HEK293 (cell line): ENCODE data around the gene CYP2A6.
A peak's percentile ranks its signal among the peaks of the same experiment; 100 is the strongest.

Source experiments
- FEZF1 ChIP-seq: fragments of 450-650 bp; formaldehyde crosslinking; IDR thresholded peaks from 2 replicates; pipeline ENCODE4 v1.5.1; 2016; ENCODE audit warnings: missing biosample characterization, missing genetic modification characterization
- HOXD13 ChIP-seq: sonication (generic); formaldehyde crosslinking; IDR thresholded peaks from 2 replicates; pipeline ENCODE4 v1.8.0; 2022; ENCODE audit warnings: missing genetic modification reagents, borderline replicate concordance
- KLF8 ChIP-seq: fragments of 450-650 bp; formaldehyde crosslinking; IDR thresholded peaks from 2 replicates; pipeline ENCODE4 v1.5.1; 2016; ENCODE audit warnings: missing biosample characterization, missing genetic modification characterization
- PATZ1 ChIP-seq: fragments of 450-650 bp; formaldehyde crosslinking; IDR thresholded peaks from 2 replicates; pipeline ENCODE4 v1.5.1; 2016; ENCODE audit warnings: missing biosample characterization, missing genetic modification characterization
- TSHZ1 ChIP-seq: fragments of 450-650 bp; formaldehyde crosslinking; IDR thresholded peaks from 2 replicates; pipeline ENCODE4 v1.5.1; 2016; ENCODE audit warnings: missing biosample characterization, missing genetic modification characterization, borderline replicate concordance
- ZBTB17 ChIP-seq: fragments of 450-650 bp; formaldehyde crosslinking; IDR thresholded peaks from 2 replicates; pipeline ENCODE4 v1.5.1; 2016; ENCODE audit warnings: missing biosample characterization, missing genetic modification characterization
- ZBTB20 ChIP-seq: fragments of 450-650 bp; formaldehyde crosslinking; IDR thresholded peaks from 2 replicates; pipeline ENCODE4 v1.5.1; 2016; ENCODE audit warnings: missing biosample characterization, missing genetic modification characterization
- ZBTB21 ChIP-seq: fragments of 450-650 bp; formaldehyde crosslinking; IDR thresholded peaks from 2 replicates; pipeline ENCODE4 v1.5.1; 2017; ENCODE audit warnings: missing biosample characterization, missing genetic modification characterization
- ZBTB48 ChIP-seq: fragments of 450-650 bp; formaldehyde crosslinking; IDR thresholded peaks from 2 replicates; pipeline ENCODE4 v1.5.1; 2016; ENCODE audit warnings: missing biosample characterization, missing genetic modification characterization
- ZFP69B ChIP-seq: fragments of 450-650 bp; formaldehyde crosslinking; IDR thresholded peaks from 2 replicates; pipeline ENCODE4 v1.5.1; 2016; ENCODE audit warnings: missing biosample characterization, missing genetic modification characterization
- ZNF335 ChIP-seq: fragments of 450-650 bp; formaldehyde crosslinking; conservative IDR thresholded peaks from 2 replicates; pipeline ENCODE4 v1.5.1; 2016; ENCODE audit warnings: missing biosample characterization, missing genetic modification characterization
- ZNF366 ChIP-seq: fragments of 450-650 bp; formaldehyde crosslinking; conservative IDR thresholded peaks from 2 replicates; pipeline ENCODE4 v1.5.1; 2016; ENCODE audit warnings: missing biosample characterization, missing genetic modification characterization
- ZNF404 ChIP-seq: fragments of 450-650 bp; formaldehyde crosslinking; IDR thresholded peaks from 2 replicates; pipeline ENCODE4 v1.5.1; 2017; ENCODE audit warnings: missing biosample characterization, missing genetic modification characterization
- ZNF530 ChIP-seq: fragments of 450-650 bp; formaldehyde crosslinking; IDR thresholded peaks from 2 replicates; pipeline ENCODE4 v1.5.1; 2016; ENCODE audit warnings: low read depth, missing biosample characterization, missing genetic modification characterization
- ZNF600 ChIP-seq: fragments of 450-650 bp; formaldehyde crosslinking; IDR thresholded peaks from 2 replicates; pipeline ENCODE4 v1.5.1; 2016; ENCODE audit warnings: missing biosample characterization, missing genetic modification characterization
- ZNF610 ChIP-seq: fragments of 450-650 bp; formaldehyde crosslinking; IDR thresholded peaks from 2 replicates; pipeline ENCODE4 v1.5.1; 2016; ENCODE audit warnings: missing biosample characterization, missing genetic modification characterization, borderline replicate concordance
- ZNF624 ChIP-seq: fragments of 450-650 bp; formaldehyde crosslinking; IDR thresholded peaks from 2 replicates; pipeline ENCODE4 v1.5.1; 2017; ENCODE audit warnings: missing biosample characterization, missing genetic modification characterization
- ZNF692 ChIP-seq: fragments of 450-650 bp; formaldehyde crosslinking; IDR thresholded peaks from 2 replicates; pipeline ENCODE4 v1.5.1; 2016; ENCODE audit warnings: missing biosample characterization, missing genetic modification characterization
- ZNF785 ChIP-seq: fragments of 450-650 bp; formaldehyde crosslinking; IDR thresholded peaks from 2 replicates; pipeline ENCODE4 v1.5.1; 2016; ENCODE audit warnings: missing biosample characterization, missing genetic modification characterization
- ZNF843 ChIP-seq: fragments of 450-650 bp; formaldehyde crosslinking; IDR thresholded peaks from 2 replicates; pipeline ENCODE4 v1.5.1; 2016; ENCODE audit warnings: missing biosample characterization, missing genetic modification characterization
- TF ChIP-seq, protein P1 (sequence below): fragments of 450-650 bp; formaldehyde crosslinking; IDR thresholded peaks from 2 replicates; pipeline ENCODE4 v1.5.1; 2017; ENCODE audit warnings: missing biosample characterization, missing genetic modification characterization
- TF ChIP-seq, protein P2 (sequence below): fragments of 450-650 bp; formaldehyde crosslinking; IDR thresholded peaks from 2 replicates; pipeline ENCODE4 v1.5.1; 2016; ENCODE audit warnings: missing biosample characterization, missing genetic modification characterization
- TF ChIP-seq, protein P3 (sequence below): fragments of 450-650 bp; formaldehyde crosslinking; IDR thresholded peaks from 2 replicates; pipeline ENCODE4 v1.5.1; 2017; ENCODE audit warnings: missing biosample characterization, missing genetic modification characterization

CYP2A6 gene

DNA sequence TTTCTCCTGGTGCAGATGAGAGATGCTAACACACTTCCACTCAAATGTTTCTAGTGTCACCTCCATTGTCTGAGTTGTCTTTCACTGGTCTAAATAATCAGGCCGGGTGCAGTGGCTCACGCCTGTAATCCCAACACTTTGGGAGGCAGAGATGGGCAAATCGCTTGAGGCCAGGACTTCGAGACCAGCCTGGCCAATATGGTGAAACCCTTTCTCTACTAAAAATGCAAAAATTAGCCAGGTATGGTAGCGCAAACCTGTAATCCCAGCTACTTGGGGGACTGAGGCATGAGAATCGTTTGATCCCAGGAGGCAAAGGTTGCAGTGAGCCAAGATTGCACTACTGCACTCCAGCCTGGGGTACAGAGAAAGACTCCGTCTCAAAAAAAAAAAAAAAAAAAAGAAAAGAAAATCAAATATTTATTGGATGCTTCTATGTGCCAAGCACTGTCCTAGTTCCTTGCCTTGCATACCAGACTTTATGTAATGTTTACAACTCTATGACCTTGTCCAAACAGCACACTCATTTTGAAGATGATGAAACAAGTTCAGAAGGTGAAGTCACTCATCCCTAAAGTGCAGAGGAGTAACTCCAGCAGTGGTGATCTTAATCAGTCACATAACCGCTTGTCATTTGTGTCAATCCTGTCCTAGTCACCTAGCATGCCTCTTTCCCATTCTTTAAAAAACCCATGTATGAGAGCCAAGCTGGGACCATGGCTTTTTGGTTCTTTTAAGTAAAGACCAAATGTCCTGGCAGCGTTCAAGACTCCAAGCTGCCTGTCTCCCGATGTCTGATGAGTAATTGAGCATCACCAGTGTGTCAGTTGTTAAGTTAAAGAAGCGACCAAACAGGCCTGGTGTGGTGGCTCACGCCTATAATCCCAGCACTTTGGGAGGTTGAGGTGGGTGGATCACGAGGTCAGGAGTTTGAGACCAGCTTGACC is 46.9 kb upstream of the CYP2A6 start (continued):
- TF ChIP-seq, protein P1, sequence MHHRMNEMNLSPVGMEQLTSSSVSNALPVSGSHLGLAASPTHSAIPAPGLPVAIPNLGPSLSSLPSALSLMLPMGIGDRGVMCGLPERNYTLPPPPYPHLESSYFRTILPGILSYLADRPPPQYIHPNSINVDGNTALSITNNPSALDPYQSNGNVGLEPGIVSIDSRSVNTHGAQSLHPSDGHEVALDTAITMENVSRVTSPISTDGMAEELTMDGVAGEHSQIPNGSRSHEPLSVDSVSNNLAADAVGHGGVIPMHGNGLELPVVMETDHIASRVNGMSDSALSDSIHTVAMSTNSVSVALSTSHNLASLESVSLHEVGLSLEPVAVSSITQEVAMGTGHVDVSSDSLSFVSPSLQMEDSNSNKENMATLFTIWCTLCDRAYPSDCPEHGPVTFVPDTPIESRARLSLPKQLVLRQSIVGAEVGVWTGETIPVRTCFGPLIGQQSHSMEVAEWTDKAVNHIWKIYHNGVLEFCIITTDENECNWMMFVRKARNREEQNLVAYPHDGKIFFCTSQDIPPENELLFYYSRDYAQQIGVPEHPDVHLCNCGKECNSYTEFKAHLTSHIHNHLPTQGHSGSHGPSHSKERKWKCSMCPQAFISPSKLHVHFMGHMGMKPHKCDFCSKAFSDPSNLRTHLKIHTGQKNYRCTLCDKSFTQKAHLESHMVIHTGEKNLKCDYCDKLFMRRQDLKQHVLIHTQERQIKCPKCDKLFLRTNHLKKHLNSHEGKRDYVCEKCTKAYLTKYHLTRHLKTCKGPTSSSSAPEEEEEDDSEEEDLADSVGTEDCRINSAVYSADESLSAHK (tag by site-specific recombination), result 0 out of 2 replicates have a peak, but pooled peaks have one; percentile 46
- peak; percentile 78 for TF ChIP-seq FEZF1
- peak; percentile 29; the same call in 1 of the 2 replicates for TF ChIP-seq HOXD13 (CRISPR knock-in tag)
- TF ChIP-seq, protein P2, sequence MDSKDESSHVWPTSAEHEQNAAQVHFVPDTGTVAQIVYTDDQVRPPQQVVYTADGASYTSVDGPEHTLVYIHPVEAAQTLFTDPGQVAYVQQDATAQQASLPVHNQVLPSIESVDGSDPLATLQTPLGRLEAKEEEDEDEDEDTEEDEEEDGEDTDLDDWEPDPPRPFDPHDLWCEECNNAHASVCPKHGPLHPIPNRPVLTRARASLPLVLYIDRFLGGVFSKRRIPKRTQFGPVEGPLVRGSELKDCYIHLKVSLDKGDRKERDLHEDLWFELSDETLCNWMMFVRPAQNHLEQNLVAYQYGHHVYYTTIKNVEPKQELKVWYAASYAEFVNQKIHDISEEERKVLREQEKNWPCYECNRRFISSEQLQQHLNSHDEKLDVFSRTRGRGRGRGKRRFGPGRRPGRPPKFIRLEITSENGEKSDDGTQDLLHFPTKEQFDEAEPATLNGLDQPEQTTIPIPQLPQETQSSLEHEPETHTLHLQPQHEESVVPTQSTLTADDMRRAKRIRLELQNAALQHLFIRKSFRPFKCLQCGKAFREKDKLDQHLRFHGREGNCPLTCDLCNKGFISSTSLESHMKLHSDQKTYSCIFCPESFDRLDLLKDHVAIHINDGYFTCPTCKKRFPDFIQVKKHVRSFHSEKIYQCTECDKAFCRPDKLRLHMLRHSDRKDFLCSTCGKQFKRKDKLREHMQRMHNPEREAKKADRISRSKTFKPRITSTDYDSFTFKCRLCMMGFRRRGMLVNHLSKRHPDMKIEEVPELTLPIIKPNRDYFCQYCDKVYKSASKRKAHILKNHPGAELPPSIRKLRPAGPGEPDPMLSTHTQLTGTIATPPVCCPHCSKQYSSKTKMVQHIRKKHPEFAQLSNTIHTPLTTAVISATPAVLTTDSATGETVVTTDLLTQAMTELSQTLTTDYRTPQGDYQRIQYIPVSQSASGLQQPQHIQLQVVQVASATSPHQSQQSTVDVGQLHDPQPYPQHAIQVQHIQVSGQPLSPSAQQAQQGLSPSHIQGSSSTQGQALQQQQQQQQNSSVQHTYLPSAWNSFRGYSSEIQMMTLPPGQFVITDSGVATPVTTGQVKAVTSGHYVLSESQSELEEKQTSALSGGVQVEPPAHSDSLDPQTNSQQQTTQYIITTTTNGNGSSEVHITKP (tag by site-specific recombination), result peak; percentile 75
- peak; percentile 50; the same call in 1 of the 2 replicates for TF ChIP-seq ZBTB48 (tag by site-specific recombination)
- TF ChIP-seq ZNF335 (tag by site-specific recombination), result peak; percentile 80
- TF ChIP-seq ZNF843 (tag by site-specific recombination), result peak; percentile 68; the same call in 1 of the 2 replicates
- TF ChIP-seq ZNF600, result peak; percentile 43; the same call in 1 of the 2 replicates
- TF ChIP-seq ZNF610, result peak; percentile 31; the same call in 1 of the 2 replicates
- TF ChIP-seq PATZ1 (tag by site-specific recombination), result 0 out of 2 replicates have a peak, but pooled peaks have one; percentile 32
- TF ChIP-seq ZNF530 (tag by site-specific recombination), result 0 out of 2 replicates have a peak, but pooled peaks have one; percentile 39
- TF ChIP-seq ZNF692 (tag by site-specific recombination), result peak; percentile 85
- peak; percentile 72; the same call in 1 of the 2 replicates for TF ChIP-seq TSHZ1
- peak; percentile 31; the same call in 1 of the 2 replicates for TF ChIP-seq ZNF404 (tag by site-specific recombination)
- TF ChIP-seq ZBTB21 (tag by site-specific recombination), result peak; percentile 92
- peak; percentile 58; the same call in 1 of the 2 replicates for TF ChIP-seq ZNF785 (tag by site-specific recombination)
- TF ChIP-seq ZBTB17 (tag by site-specific recombination), result peak; percentile 73
- 0 out of 2 replicates have a peak, but pooled peaks have one; percentile 19 for TF ChIP-seq KLF8 (tag by site-specific recombination)
- TF ChIP-seq, protein P3, sequence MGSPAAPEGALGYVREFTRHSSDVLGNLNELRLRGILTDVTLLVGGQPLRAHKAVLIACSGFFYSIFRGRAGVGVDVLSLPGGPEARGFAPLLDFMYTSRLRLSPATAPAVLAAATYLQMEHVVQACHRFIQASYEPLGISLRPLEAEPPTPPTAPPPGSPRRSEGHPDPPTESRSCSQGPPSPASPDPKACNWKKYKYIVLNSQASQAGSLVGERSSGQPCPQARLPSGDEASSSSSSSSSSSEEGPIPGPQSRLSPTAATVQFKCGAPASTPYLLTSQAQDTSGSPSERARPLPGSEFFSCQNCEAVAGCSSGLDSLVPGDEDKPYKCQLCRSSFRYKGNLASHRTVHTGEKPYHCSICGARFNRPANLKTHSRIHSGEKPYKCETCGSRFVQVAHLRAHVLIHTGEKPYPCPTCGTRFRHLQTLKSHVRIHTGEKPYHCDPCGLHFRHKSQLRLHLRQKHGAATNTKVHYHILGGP (tag by site-specific recombination), result peak; percentile 94
- TF ChIP-seq ZNF366, result peak; percentile 94
- TF ChIP-seq ZBTB20 (tag by site-specific recombination), result 0 out of 2 replicates have a peak, but pooled peaks have one; percentile 13
- TF ChIP-seq ZNF624 (tag by site-specific recombination), result 0 out of 2 replicates have a peak, but pooled peaks have one; percentile 11
- TF ChIP-seq ZFP69B (tag by site-specific recombination), result peak; percentile 59; the same call in 1 of the 2 replicates
